Kidney epithelial cell (primary cell): ENCODE results near the gene CFAP97D1. TPM values are rescaled to one million over a fixed set of nuclear protein-coding genes. Genes with fewer than 3 reads are reported as not detected.

Experiments used
- DNase-seq: peaks from one replicate; pipeline ENCODE4 v3.0.0-alpha.2; 2010; ENCODE audit warnings: low read depth
- H3K27me3 ChIP-seq: 2 replicates; pipeline ENCODE4 v1.6.0; 2011; ENCODE audit warnings: low read length; ENCODE audit not compliant: control insufficient read depth, insufficient read depth
- H3K36me3 ChIP-seq: 2 replicates; pipeline ENCODE4 v1.5.1; 2011; ENCODE audit warnings: low read length; ENCODE audit not compliant: control insufficient read depth, insufficient read depth
- H3K4me3 ChIP-seq: 2 replicates; pipeline ENCODE4 v1.5.1; 2011; ENCODE audit warnings: low read depth, mild to moderate bottlenecking, control low read depth, low read length
- CTCF ChIP-seq: IDR thresholded peaks from 2 replicates; pipeline ENCODE4 v1.5.1; 2011; ENCODE audit warnings: mild to moderate bottlenecking, moderate library complexity, low read length, control low read depth, inconsistent platforms; ENCODE audit not compliant: insufficient read depth, poor library complexity, severe bottlenecking
- total RNA-seq: library from RNA; depleted of rRNA; stranded (reverse); fragments of >200 nt; gene quantifications from 2 replicates; pipeline ENCODE4 v1.2.3, GENCODE V29; 2015

The CFAP97D1 gene
- total RNA-seq, 1 donor from 2014 or later: not detected

- H3K27me3 ChIP-seq: peaks cover 12% of the 10 kb centered on the region
- no peaks in the 10 kb centered on the region for H3K36me3 ChIP-seq
- no peak for TF ChIP-seq CTCF
- H3K4me3 ChIP-seq: no peak overlapping the region
- no peak for DNase-seq
Observed at GRCh38 chr17:43759836-43760235, 20.4 kb upstream of the CFAP97D1 start.

- TF ChIP-seq CTCF: peak; percentile 100
- Histone ChIP-seq H3K27me3 (peaks cover 11% of the 10 kb centered on the region), H3K4me3 (no peak overlapping the region), H3K36me3 (no peaks in the 10 kb centered on the region)
- DNase-seq: peak; percentile 71
Observed at GRCh38 chr17:43760254-43760852, 19.9 kb upstream of the CFAP97D1 start.

- DNase-seq: no peak
- peak; percentile 86 for TF ChIP-seq CTCF
Observed at GRCh38 chr17:43766413-43767052, 13.7 kb upstream of the CFAP97D1 start.

GRCh38 chr17:43767053-43767712 lies 13.1 kb upstream of the CFAP97D1 start:
- no peak for TF ChIP-seq CTCF
- Histone ChIP-seq H3K4me3 (no peak overlapping the region), H3K27me3 (no peaks in the 10 kb centered on the region), H3K36me3 (peaks cover 2% of the 10 kb centered on the region)
- DNase-seq: no peak

More at GRCh38 chr17:43766413-43767052, 13.7 kb upstream of the CFAP97D1 start:
- no peaks in the 10 kb centered on the region for H3K27me3 ChIP-seq
- H3K36me3 ChIP-seq: peaks cover 2% of the 10 kb centered on the region
- no peak overlapping the region for H3K4me3 ChIP-seq

GRCh38 chr17:43767713-43768059 lies 12.5 kb upstream of the CFAP97D1 start:
- no peak for DNase-seq
- Histone ChIP-seq H3K4me3 (no peak overlapping the region), H3K36me3 (peaks cover 3% of the 10 kb centered on the region), H3K27me3 (no peaks in the 10 kb centered on the region)
- TF ChIP-seq CTCF: no peak
